ENCODE data around the gene NUDT3. TPM values are rescaled to one million over a fixed set of nuclear protein-coding genes. Genes with fewer than 3 reads are reported as not detected.

Gene NUDT3
- total and polyA plus RNA-seq, 3 experiments from 2014 or later: 9.7 to 16.8 (median 16.6) TPM

- Histone ChIP-seq H3K27ac (ENCODE audit: low read depth, low read length) (peak within 1 kb of the TSS; percentile 94), H3K27me3 (ENCODE audit: insufficient read depth, low read length, poor library complexity, severe bottlenecking) (no peaks in the 10 kb centered on the region), H3K4me1 (ENCODE audit: insufficient read depth, low read length) (peaks cover 22% of the 10 kb centered on the region), H3K4me3 (ENCODE audit: low read length) (peak within 1 kb of the TSS; percentile 98), H3K9me3 (ENCODE audit: low read length) (no peaks in the 10 kb centered on the region), H3K36me3 (ENCODE audit: insufficient read depth, low read length) (peaks cover 35% of the 10 kb centered on the region)
- CTCF ChIA-PET: interaction anchor here (1.1 to 2.4 kb wide), 5 partner anchors 11 to 229 kb away, joined by 3 to 10 read pairs (median 3); no protein-coding TSS in a partner anchor
- Mint-ChIP-seq H3K9me3 (no peaks in the 10 kb centered on the region), H3K4me1 (peaks cover 26 to 45% (median 33%) of the 10 kb centered on the region in 3 donors), H3K27me3 (no peaks in the 10 kb centered on the region), H3K27ac (peak within 1 kb of the TSS; percentile 96 to 99 (median 98)), H3K4me3 (peak within 1 kb of the TSS; percentile 97 to 100 (median 99)), H3K36me3 (peaks cover 3 to 49% (median 5%) of the 10 kb centered on the region in 3 donors)
- peak; percentile 85 to 90 (median 86) for DNase-seq
- POLR2A ChIA-PET: interaction anchor here (0.5 to 2.1 kb wide), 5 partner anchors 34 to 1603 kb away, joined by 4 to 10 read pairs (median 6); partner anchors contain the start of genes HMGA1 and SMIM29
Measured at GRCh38 chr6:34425498-34426410, 33.3 kb upstream of the NUDT3 start, which contains the start of gene RPS10. Gene RPS10 (minus strand): TSS chr6:34426069. CDS start chr6:34425221, 848 bp downstream.

GRCh38 chr6:34425132-34425497 is 32.6 kb upstream of the NUDT3 start:
- Mint-ChIP-seq H3K27me3 (no peaks in the 10 kb centered on the region), H3K4me1 (peaks cover 26 to 48% (median 33%) of the 10 kb centered on the region in 3 donors), H3K9me3 (no peaks in the 10 kb centered on the region), H3K4me3 (peak overlapping the region; percentile 97 to 100 (median 99)), H3K36me3 (peaks cover 3 to 55% (median 5%) of the 10 kb centered on the region in 3 donors), H3K27ac (peak overlapping the region; percentile 96 to 99 (median 98))
- H3K27me3 ChIP-seq (ENCODE audit: insufficient read depth, low read length, poor library complexity, severe bottlenecking): no peaks in the 10 kb centered on the region
- CTCF ChIA-PET: interaction anchor here (1.2 to 2.1 kb wide), 3 partner anchors 9 to 176 kb away, joined by 3 to 7 read pairs (median 3); no protein-coding TSS in a partner anchor
- H3K4me1 ChIP-seq (ENCODE audit: insufficient read depth, low read length): peaks cover 22% of the 10 kb centered on the region
- POLR2A ChIA-PET: interaction anchor here (1.2 to 2.1 kb wide), 2 partner anchors 33 to 188 kb away, joined by 4 to 10 read pairs; partner anchors contain the start of gene HMGA1
- peak overlapping the region; percentile 94 for H3K27ac ChIP-seq (ENCODE audit: low read depth, low read length)
- H3K36me3 ChIP-seq (ENCODE audit: insufficient read depth, low read length): peaks cover 36% of the 10 kb centered on the region
- DNase-seq: peak in 1 of 5 donors; percentile 1
- H3K4me3 ChIP-seq (ENCODE audit: low read length): peak overlapping the region; percentile 98
- no peaks in the 10 kb centered on the region for H3K9me3 ChIP-seq (ENCODE audit: low read length)

- Histone ChIP-seq H3K27me3 (ENCODE audit: insufficient read depth, low read length, poor library complexity, severe bottlenecking) (no peaks in the 10 kb centered on the region), H3K4me1 (ENCODE audit: insufficient read depth, low read length) (peaks cover 22% of the 10 kb centered on the region), H3K36me3 (ENCODE audit: insufficient read depth, low read length) (peaks cover 42% of the 10 kb centered on the region), H3K27ac (ENCODE audit: low read depth, low read length) (peak overlapping the region; percentile 94), H3K9me3 (ENCODE audit: low read length) (no peaks in the 10 kb centered on the region), H3K4me3 (ENCODE audit: low read length) (peak overlapping the region; percentile 98)
- no peaks in the 10 kb centered on the region for H3K9me3 Mint-ChIP-seq
- peak overlapping the region; percentile 96 to 99 (median 98) for H3K27ac Mint-ChIP-seq
- peak overlapping the region; percentile 97 to 100 (median 99) for H3K4me3 Mint-ChIP-seq
- no peak for DNase-seq
- POLR2A ChIA-PET: interaction anchor here (0.6 to 2.1 kb wide), 3 partner anchors 32 to 1539 kb away, joined by 3 to 10 read pairs (median 4); partner anchors contain the start of gene HMGA1
- H3K4me1 Mint-ChIP-seq: peaks cover 26 to 48% (median 33%) of the 10 kb centered on the region in 3 donors
- H3K27me3 Mint-ChIP-seq: no peaks in the 10 kb centered on the region
- CTCF ChIA-PET: interaction anchor here (1.2 kb wide), 1 partner anchor 8 kb away, joined by 3 read pairs; no protein-coding TSS in a partner anchor
- H3K36me3 Mint-ChIP-seq: peaks cover 3 to 61% (median 8%) of the 10 kb centered on the region in 3 donors
Measured at GRCh38 chr6:34424200-34425131, 32.0 kb upstream of the NUDT3 start.

- H3K4me3 Mint-ChIP-seq: peak overlapping the region in 3 of 7 donors; percentile 9 to 100 (median 50)
- H3K4me1 Mint-ChIP-seq: peaks cover 28 to 53% (median 33%) of the 10 kb centered on the region in 3 donors
- Histone ChIP-seq H3K9me3 (ENCODE audit: low read length) (no peaks in the 10 kb centered on the region), H3K27ac (ENCODE audit: low read depth, low read length) (no peak overlapping the region), H3K36me3 (ENCODE audit: insufficient read depth, low read length) (peaks cover 48% of the 10 kb centered on the region), H3K4me1 (ENCODE audit: insufficient read depth, low read length) (peaks cover 22% of the 10 kb centered on the region), H3K27me3 (ENCODE audit: insufficient read depth, low read length, poor library complexity, severe bottlenecking) (no peaks in the 10 kb centered on the region), H3K4me3 (ENCODE audit: low read length) (no peak overlapping the region)
- POLR2A ChIA-PET: no interaction called here
- H3K36me3 Mint-ChIP-seq: peaks cover 3 to 72% (median 11%) of the 10 kb centered on the region in 3 donors
- no peaks in the 10 kb centered on the region for H3K27me3 Mint-ChIP-seq
- DNase-seq: no peak
- H3K27ac Mint-ChIP-seq: peak overlapping the region; percentile 19 to 95 (median 62)
- CTCF ChIA-PET: interaction anchor here (0.7 to 2.0 kb wide), 3 partner anchors 14 to 227 kb away, joined by 3 to 11 read pairs (median 3); no protein-coding TSS in a partner anchor
- no peaks in the 10 kb centered on the region for H3K9me3 Mint-ChIP-seq
Measured at GRCh38 chr6:34423254-34423653, 30.8 kb upstream of the NUDT3 start.

GRCh38 chr6:34418367-34418766 is 25.9 kb upstream of the NUDT3 start:
- peaks cover 51% of the 10 kb centered on the region for H3K36me3 ChIP-seq (ENCODE audit: insufficient read depth, low read length)
- H3K9me3 ChIP-seq (ENCODE audit: low read length): no peaks in the 10 kb centered on the region
- ChIA-PET POLR2A (no interaction called here), CTCF (interaction anchor here (1.0 kb wide), 1 partner anchor 222 kb away, joined by 5 read pairs; no protein-coding TSS in a partner anchor)
- no peak for DNase-seq
- Mint-ChIP-seq H3K4me1 (peaks cover 12 to 32% (median 14%) of the 10 kb centered on the region in 3 donors), H3K27me3 (no peaks in the 10 kb centered on the region), H3K36me3 (peaks cover 3 to 76% (median 14%) of the 10 kb centered on the region in 3 donors), H3K4me3 (no peak overlapping the region), H3K27ac (peak overlapping the region in 2 of 8 donors; percentile 4 to 8), H3K9me3 (no peaks in the 10 kb centered on the region)
- H3K27me3 ChIP-seq (ENCODE audit: insufficient read depth, low read length, poor library complexity, severe bottlenecking): no peaks in the 10 kb centered on the region
- no peak overlapping the region for H3K4me3 ChIP-seq (ENCODE audit: low read length)
- H3K4me1 ChIP-seq (ENCODE audit: insufficient read depth, low read length): no peaks in the 10 kb centered on the region
- no peak overlapping the region for H3K27ac ChIP-seq (ENCODE audit: low read depth, low read length)

GRCh38 chr6:34416877-34417371 is 24.5 kb upstream of the NUDT3 start:
- no peak for DNase-seq
- no peaks in the 10 kb centered on the region for H3K9me3 ChIP-seq (ENCODE audit: low read length)
- no peak overlapping the region for H3K4me3 ChIP-seq (ENCODE audit: low read length)
- H3K27ac ChIP-seq (ENCODE audit: low read depth, low read length): no peak overlapping the region
- no peak overlapping the region for H3K4me3 Mint-ChIP-seq
- peaks cover 9 to 24% (median 16%) of the 10 kb centered on the region in 3 donors for H3K4me1 Mint-ChIP-seq
- H3K27ac Mint-ChIP-seq: peak overlapping the region in 3 of 8 donors; percentile 4 to 69 (median 10)
- no peaks in the 10 kb centered on the region for H3K27me3 ChIP-seq (ENCODE audit: insufficient read depth, low read length, poor library complexity, severe bottlenecking)
- peaks cover 3 to 63% (median 14%) of the 10 kb centered on the region in 3 donors for H3K36me3 Mint-ChIP-seq
- CTCF ChIA-PET: interaction anchor here (1.0 to 3.9 kb wide), 6 partner anchors 8 to 254 kb away, joined by 3 to 50 read pairs (median 36); partner anchors contain the start of genes NUDT3 and SMIM29
- POLR2A ChIA-PET: no interaction called here
- H3K36me3 ChIP-seq (ENCODE audit: insufficient read depth, low read length): peaks cover 39% of the 10 kb centered on the region
- H3K27me3 Mint-ChIP-seq: no peaks in the 10 kb centered on the region
- H3K9me3 Mint-ChIP-seq: no peaks in the 10 kb centered on the region
- H3K4me1 ChIP-seq (ENCODE audit: insufficient read depth, low read length): no peaks in the 10 kb centered on the region
